Body of pancreas (tissue), 4 donors: Measurements from ENCODE around the gene MAP3K5. TPM values are rescaled to one million over a fixed set of nuclear protein-coding genes. Genes with fewer than 3 reads are reported as not detected.

ENCODE experiments used
- ATAC-seq: fragments of 150-250 bp; one replicate; pipeline ENCODE4 v1.9.1; 2016
- DNase-seq, 4 donors: peaks; one replicate each; pipeline ENCODE4 v3.0.0-alpha.2; 2019
- H3K27ac ChIP-seq, 4 donors: fragments of 200-600 bp; sonication (generic); 1 replicate in 3 of 4; 2 replicates in 1 of 4; pipeline versions ENCODE4 v1.5.1 to v1.6.1; 2016 to 2019; ENCODE audit warnings: mild to moderate bottlenecking in 1 of 4, mixed read lengths in 1 of 4, moderate library complexity in 1 of 4
- H3K27me3 ChIP-seq, 2 donors: fragments of 200-600 bp; sonication (generic); one replicate each; pipeline ENCODE4 v1.6.0; 2016; ENCODE audit warnings: mild to moderate bottlenecking in 1 of 2
- H3K36me3 ChIP-seq, 2 donors: fragments of 200-600 bp; sonication (generic); replicated peaks in 1 of 2; 2 replicates each; pipeline ENCODE4 v1.5.1; 2016; ENCODE audit warnings: low read depth in 2 of 2; ENCODE audit not compliant: insufficient read depth in 1 of 2
- H3K4me1 ChIP-seq: fragments of 200-600 bp; sonication (generic); one replicate; pipeline ENCODE4 v1.6.0; 2016
- H3K4me3 ChIP-seq, 2 donors: fragments of 200-600 bp; sonication (generic); 1 replicate in 1 of 2; 2 replicates in 1 of 2; pipeline ENCODE4 v1.5.1; 2016 to 2019
- H3K9me3 ChIP-seq, 3 donors: fragments of 200-600 bp; sonication (generic); 1 replicate in 2 of 3; 2 replicates in 1 of 3; pipeline ENCODE4 v1.5.1; 2016
- POLR2A ChIP-seq, 3 donors: fragments of 450-650 bp; IDR thresholded peaks; one replicate each; pipeline ENCODE4 v1.6.1; 2016; ENCODE audit warnings: antibody characterized with exemption in 3 of 3, mild to moderate bottlenecking in 2 of 3
- WGBS, 2 donors: methylation state at CpG; one replicate each; pipeline ENCODE4 v1.1.5; 2017; 5-methylcytosine and 5-hydroxymethylcytosine counted together
- intact Hi-C: fragments of 100-400 bp; cut with DNase I; formaldehyde crosslinking; loops from one replicate; pipeline ENCODE4 v1.15.1; 2023
- total RNA-seq, 2 donors: library from RNA; depleted of rRNA; stranded (reverse); fragments of >200 nt; gene quantifications; one replicate each; pipeline ENCODE4 v1.1.0, GENCODE V29; 2016
- TF ChIP-seq, protein P1 (sequence below), 7 experiments: fragments of 450-650 bp in 4 of 7; fragments of 200-600 bp in 3 of 7; sonication (generic) in 3 of 7; IDR thresholded peaks; one replicate each; pipeline ENCODE4 v1.5.1; 2016 to 2019; ENCODE audit warnings: antibody characterized with exemption in 7 of 7

Gene MAP3K5
- total RNA-seq, 2 donors from 2014 or later = 33.7 to 36.9 TPM

DNA sequence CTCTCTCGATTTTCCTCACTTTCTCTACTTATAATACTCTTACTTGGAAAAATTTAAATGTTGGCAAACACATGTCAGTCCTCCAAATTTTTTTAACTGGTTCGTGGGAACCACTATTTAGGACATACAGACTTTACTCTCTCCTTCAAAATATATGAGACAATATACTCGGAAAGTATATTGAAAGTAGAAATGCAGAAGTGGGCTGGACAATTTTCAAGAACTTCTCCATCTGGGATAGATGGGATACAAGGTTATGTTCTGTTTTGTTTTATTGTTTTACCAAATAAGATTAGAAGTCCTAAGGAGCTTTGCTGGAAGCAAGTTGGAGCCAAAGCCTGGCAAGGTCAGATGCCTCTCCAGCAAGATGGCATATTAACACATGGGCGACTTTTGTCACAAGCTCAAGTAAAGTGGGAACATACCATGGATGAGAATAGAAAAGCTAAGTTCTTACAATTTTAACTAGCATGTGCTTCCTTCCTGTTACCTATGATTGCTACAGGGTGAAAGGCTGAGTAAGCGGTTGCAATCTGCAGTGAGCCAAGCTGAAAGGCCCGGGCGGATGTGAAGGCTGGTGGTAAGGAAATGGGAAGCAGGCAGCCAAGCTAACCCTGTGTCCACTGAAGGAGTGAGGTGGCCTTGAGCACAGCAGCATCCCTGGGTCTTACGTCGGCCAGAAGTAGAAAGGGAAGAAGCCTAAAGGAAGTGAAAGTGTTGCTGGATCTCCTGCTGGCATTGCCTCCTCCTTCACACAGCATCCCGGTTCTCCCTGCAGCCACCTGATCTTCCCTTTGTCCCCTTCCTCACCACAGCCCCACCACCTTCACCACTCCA, 7.1 kb downstream of the MAP3K5 start:
- whole genome bisulfite sequencing, 2 donors = 36 to 45% methylated on average over 10 of the region's 10 CpGs
- peak; percentile 46 to 77 (median 54) for DNase-seq
- ATAC-seq = peak; percentile 54
- H3K4me1 ChIP-seq = peaks cover 66% of the 10 kb centered on the region
- no peaks in the 10 kb centered on the region for H3K36me3 ChIP-seq
- H3K9me3 ChIP-seq = no peaks in the 10 kb centered on the region
- H3K27ac ChIP-seq = peak overlapping the region; percentile 13 to 61 (median 41)
- H3K27me3 ChIP-seq = no peaks in the 10 kb centered on the region
- no peak for TF ChIP-seq POLR2A (IDR thresholded peaks at IDR 0.05)
- TF ChIP-seq, protein P1, sequence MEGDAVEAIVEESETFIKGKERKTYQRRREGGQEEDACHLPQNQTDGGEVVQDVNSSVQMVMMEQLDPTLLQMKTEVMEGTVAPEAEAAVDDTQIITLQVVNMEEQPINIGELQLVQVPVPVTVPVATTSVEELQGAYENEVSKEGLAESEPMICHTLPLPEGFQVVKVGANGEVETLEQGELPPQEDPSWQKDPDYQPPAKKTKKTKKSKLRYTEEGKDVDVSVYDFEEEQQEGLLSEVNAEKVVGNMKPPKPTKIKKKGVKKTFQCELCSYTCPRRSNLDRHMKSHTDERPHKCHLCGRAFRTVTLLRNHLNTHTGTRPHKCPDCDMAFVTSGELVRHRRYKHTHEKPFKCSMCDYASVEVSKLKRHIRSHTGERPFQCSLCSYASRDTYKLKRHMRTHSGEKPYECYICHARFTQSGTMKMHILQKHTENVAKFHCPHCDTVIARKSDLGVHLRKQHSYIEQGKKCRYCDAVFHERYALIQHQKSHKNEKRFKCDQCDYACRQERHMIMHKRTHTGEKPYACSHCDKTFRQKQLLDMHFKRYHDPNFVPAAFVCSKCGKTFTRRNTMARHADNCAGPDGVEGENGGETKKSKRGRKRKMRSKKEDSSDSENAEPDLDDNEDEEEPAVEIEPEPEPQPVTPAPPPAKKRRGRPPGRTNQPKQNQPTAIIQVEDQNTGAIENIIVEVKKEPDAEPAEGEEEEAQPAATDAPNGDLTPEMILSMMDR (IDR thresholded peaks at IDR 0.05) = no peak
- intact Hi-C loops = no loop called here
- H3K4me3 ChIP-seq = no peak overlapping the region

DNA sequence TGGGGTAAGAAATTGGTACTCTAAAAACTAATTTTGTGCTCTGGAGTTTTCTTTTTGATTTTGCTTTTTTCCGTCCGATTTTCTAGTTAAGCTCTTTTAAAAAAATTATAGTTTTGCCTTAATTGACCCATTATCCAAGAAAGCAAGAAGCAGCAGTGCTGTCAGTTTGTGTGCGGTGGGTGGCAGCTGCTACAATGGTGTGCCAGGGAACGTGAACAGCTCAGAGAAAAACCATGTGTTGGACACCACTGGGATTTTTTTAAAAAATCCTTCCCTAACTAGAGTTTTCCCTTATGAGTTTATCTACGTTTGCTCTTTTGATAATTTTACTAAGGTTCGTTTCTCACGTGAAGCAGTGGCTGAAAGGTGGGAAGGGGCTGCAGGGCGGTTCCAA, 8.0 kb downstream of the MAP3K5 start:
- intact Hi-C loops = no loop called here
- no peaks in the 10 kb centered on the region for H3K9me3 ChIP-seq
- H3K4me1 ChIP-seq = peaks cover 69% of the 10 kb centered on the region
- H3K4me3 ChIP-seq = no peak overlapping the region
- H3K36me3 ChIP-seq = no peaks in the 10 kb centered on the region
- peak overlapping the region in 2 of 4 donors; percentile 56 to 61 for H3K27ac ChIP-seq
- WGBS, 2 donors = 31 to 39% methylated on average over 8 of the region's 8 CpGs
- H3K27me3 ChIP-seq = no peaks in the 10 kb centered on the region
- DNase-seq (no peak), ATAC-seq (no peak)
- no peak for TF ChIP-seq POLR2A (IDR thresholded peaks at IDR 0.05)
- TF ChIP-seq, protein P1 (IDR thresholded peaks at IDR 0.05) = no peak

DNA sequence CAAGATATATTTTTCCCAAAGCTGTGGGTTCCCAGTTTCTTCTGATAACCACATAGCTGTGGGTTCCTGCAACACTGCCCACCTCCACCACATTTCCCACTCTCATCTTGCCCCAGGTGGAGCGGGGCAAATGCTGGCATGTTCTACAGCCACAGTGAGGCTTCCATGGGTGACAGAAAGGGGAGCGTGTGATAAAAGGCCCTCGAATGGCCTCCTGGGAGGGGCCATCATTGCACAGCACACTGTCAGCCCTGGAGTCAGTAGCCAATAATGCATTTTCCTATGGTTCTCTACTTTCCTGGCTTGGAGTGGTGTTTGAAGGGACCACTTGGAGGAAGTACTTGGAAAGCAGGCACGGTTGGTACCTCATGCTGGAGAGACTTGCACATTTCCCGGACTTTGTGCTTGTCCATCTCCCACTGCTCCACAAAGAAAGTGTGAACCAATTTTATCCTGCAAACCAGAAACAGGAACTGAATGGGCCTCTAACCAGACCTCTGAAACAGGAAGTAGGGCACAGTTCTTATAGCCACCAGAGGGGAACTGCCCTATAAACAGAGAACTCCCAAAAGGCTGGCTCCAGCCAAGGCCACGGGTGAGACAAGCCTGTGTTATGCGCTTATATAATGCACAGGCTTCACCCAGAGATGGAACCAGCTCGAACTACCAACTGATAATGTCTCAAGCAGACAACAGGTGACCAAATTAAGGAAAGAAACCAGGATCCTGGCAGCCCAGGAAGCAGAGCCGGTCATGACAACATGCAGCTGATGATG, 8.6 kb downstream of the MAP3K5 start:
- 57 to 58% methylated on average over 9 of the region's 9 CpGs for WGBS, 2 donors
- intact Hi-C loops = no loop called here
- ATAC-seq (no peak), DNase-seq (peak in 2 of 4 donors; percentile 27 to 62)
- TF ChIP-seq POLR2A (IDR thresholded peaks at IDR 0.05) = peak in 1 of 3 donors; percentile 23
- TF ChIP-seq, protein P1 (IDR thresholded peaks at IDR 0.05) = no peak
- Histone ChIP-seq H3K4me3 (no peak overlapping the region), H3K4me1 (peaks cover 64% of the 10 kb centered on the region), H3K27ac (peak overlapping the region in 2 of 4 donors; percentile 56 to 61), H3K27me3 (no peaks in the 10 kb centered on the region), H3K9me3 (no peaks in the 10 kb centered on the region), H3K36me3 (no peaks in the 10 kb centered on the region)

DNA sequence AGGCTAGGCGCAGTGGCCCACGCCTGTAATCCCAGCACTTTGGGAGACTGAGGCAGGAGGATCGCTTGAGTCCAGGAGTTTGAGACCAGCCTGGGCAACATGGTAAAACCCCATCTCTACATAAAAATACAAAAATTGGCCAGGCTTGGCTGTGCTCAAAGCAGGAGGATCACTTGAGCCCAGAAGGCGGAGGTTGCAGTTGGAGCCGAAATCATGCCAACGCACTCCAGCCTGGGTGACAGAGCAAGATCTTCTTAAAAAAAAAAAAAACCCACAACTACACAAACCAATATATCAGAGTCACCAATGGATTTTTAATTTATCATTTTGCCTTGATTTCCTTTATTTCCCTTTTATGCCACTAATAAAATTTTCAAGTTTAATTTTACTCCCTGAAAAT, 9.3 kb downstream of the MAP3K5 start:
- no peaks in the 10 kb centered on the region for H3K27me3 ChIP-seq
- no peaks in the 10 kb centered on the region for H3K36me3 ChIP-seq
- intact Hi-C loops = no loop called here
- H3K9me3 ChIP-seq = no peaks in the 10 kb centered on the region
- no peak for DNase-seq
- no peak overlapping the region for H3K4me3 ChIP-seq
- 93 to 99% methylated on average over 6 of the region's 6 CpGs for WGBS, 2 donors
- H3K27ac ChIP-seq = peak overlapping the region in 1 of 4 donors; percentile 61
- ATAC-seq = no peak
- TF ChIP-seq POLR2A (IDR thresholded peaks at IDR 0.05) = no peak
- TF ChIP-seq, protein P1 (IDR thresholded peaks at IDR 0.05) = no peak
- H3K4me1 ChIP-seq = peaks cover 59% of the 10 kb centered on the region
